ENCODE results near the gene TMEM59L. TPM values are rescaled to one million over a fixed set of nuclear protein-coding genes. Genes with fewer than 3 reads are reported as not detected.

TMEM59L gene
- total RNA-seq, 2 donors from 2014 or later: 3.2 to 6.5 TPM

- ATAC-seq (ENCODE audit: insufficient number of reproducible peaks, low FRiP score, low read depth): no peak
- H3K9me3 ChIP-seq: no peaks in the 10 kb centered on the region
- H3K4me1 ChIP-seq (ENCODE audit: control insufficient read depth in 1 of 2, low read depth in 2 of 2): peaks cover 5 to 45% of the 10 kb centered on the region in 2 donors
- H3K36me3 ChIP-seq: peaks cover 29% of the 10 kb centered on the region
- no peak overlapping the region for H3K4me3 ChIP-seq
- H3K27ac ChIP-seq: no peak overlapping the region
- H3K27me3 ChIP-seq (replicated peaks; ENCODE audit: insufficient read depth): no peaks in the 10 kb centered on the region
- DNase-seq (ENCODE audit: low spot score): no peak
- TF ChIP-seq CTCF (IDR thresholded peaks at IDR 0.05): no peak
Measured at GRCh38 chr19:18668252-18668631, 55.6 kb downstream of the TMEM59L start.

- peaks cover 29% of the 10 kb centered on the region for H3K36me3 ChIP-seq
- H3K27ac ChIP-seq: no peak overlapping the region
- peaks cover 0 to 42% of the 10 kb centered on the region in 2 donors for H3K4me1 ChIP-seq (ENCODE audit: control insufficient read depth in 1 of 2, low read depth in 2 of 2)
- H3K4me3 ChIP-seq: no peak overlapping the region
- H3K27me3 ChIP-seq (replicated peaks; ENCODE audit: insufficient read depth): no peaks in the 10 kb centered on the region
- no peak for TF ChIP-seq CTCF (IDR thresholded peaks at IDR 0.05)
- DNase-seq (ENCODE audit: low spot score) (no peak), ATAC-seq (ENCODE audit: insufficient number of reproducible peaks, low FRiP score, low read depth) (no peak)
- H3K9me3 ChIP-seq: no peaks in the 10 kb centered on the region
Measured at GRCh38 chr19:18668744-18669523, 56.3 kb downstream of the TMEM59L start.

- Histone ChIP-seq H3K36me3 (peaks cover 29% of the 10 kb centered on the region), H3K9me3 (no peaks in the 10 kb centered on the region), H3K27ac (no peak overlapping the region), H3K27me3 (replicated peaks; ENCODE audit: insufficient read depth) (no peaks in the 10 kb centered on the region), H3K4me1 (ENCODE audit: control insufficient read depth in 1 of 2, low read depth in 2 of 2) (peaks cover 0 to 42% of the 10 kb centered on the region in 2 donors), H3K4me3 (no peak overlapping the region)
- ATAC-seq (ENCODE audit: insufficient number of reproducible peaks, low FRiP score, low read depth) (no peak), DNase-seq (ENCODE audit: low spot score) (no peak)
- no peak for TF ChIP-seq CTCF (IDR thresholded peaks at IDR 0.05)
Measured at GRCh38 chr19:18669524-18669817, 56.8 kb downstream of the TMEM59L start.

GRCh38 chr19:18669883-18670282 is 57.2 kb downstream of the TMEM59L start:
- Histone ChIP-seq H3K4me3 (no peak overlapping the region), H3K4me1 (ENCODE audit: control insufficient read depth in 1 of 2, low read depth in 2 of 2) (peaks cover 0 to 42% of the 10 kb centered on the region in 2 donors), H3K36me3 (peaks cover 29% of the 10 kb centered on the region), H3K27me3 (replicated peaks; ENCODE audit: insufficient read depth) (no peaks in the 10 kb centered on the region), H3K27ac (no peak overlapping the region), H3K9me3 (no peaks in the 10 kb centered on the region)
- TF ChIP-seq CTCF (IDR thresholded peaks at IDR 0.05): no peak
- no peak for ATAC-seq (ENCODE audit: insufficient number of reproducible peaks, low FRiP score, low read depth)
- DNase-seq (ENCODE audit: low spot score): no peak

- DNase-seq (ENCODE audit: low spot score): no peak
- peaks cover 28% of the 10 kb centered on the region for H3K36me3 ChIP-seq
- H3K27me3 ChIP-seq (replicated peaks; ENCODE audit: insufficient read depth): no peaks in the 10 kb centered on the region
- no peak overlapping the region for H3K4me3 ChIP-seq
- no peak overlapping the region for H3K27ac ChIP-seq
- no peak for ATAC-seq (ENCODE audit: insufficient number of reproducible peaks, low FRiP score, low read depth)
- H3K9me3 ChIP-seq: no peaks in the 10 kb centered on the region
- H3K4me1 ChIP-seq (ENCODE audit: control insufficient read depth in 1 of 2, low read depth in 2 of 2): peaks cover 0 to 39% of the 10 kb centered on the region in 2 donors
- TF ChIP-seq CTCF (IDR thresholded peaks at IDR 0.05): no peak
Measured at GRCh38 chr19:18670312-18670711, 57.6 kb downstream of the TMEM59L start.

Other genes with a start within 250 kb of the TMEM59L start
- gene GDF15, start 226.7 kb upstream of the TMEM59L start, total RNA-seq: 10 to 100 TPM in 1 of 2 donors, 1 to 10 TPM in 1; 2.3 to 25.5 TPM
- 10 to 100 TPM; 18.7 to 30.3 TPM for gene LRRC25, start 215.2 kb upstream of the TMEM59L start, total RNA-seq
- 10 to 100 TPM; 87.7 to 94.9 TPM for gene SSBP4, start 193.5 kb upstream of the TMEM59L start, total RNA-seq
- gene ISYNA1, start 174.7 kb upstream of the TMEM59L start, total RNA-seq: 100 to 1,000 TPM in 1 of 2 donors, 10 to 100 TPM in 1; 60.9 to 143 TPM
- gene ELL, start 90.8 kb upstream of the TMEM59L start, total RNA-seq: 10 to 100 TPM; 28.3 to 35.0 TPM
- gene FKBP8, start 69.3 kb upstream of the TMEM59L start, total RNA-seq: 100 to 1,000 TPM; 237 to 446 TPM
- gene KXD1, start 55.0 kb upstream of the TMEM59L start, total RNA-seq: 100 to 1,000 TPM in 1 of 2 donors, 10 to 100 TPM in 1; 99.6 to 174 TPM
- gene UBA52, start 41.0 kb upstream of the TMEM59L start, total RNA-seq: 100 to 1,000 TPM; 306 to 438 TPM
- gene REX1BD, start 24.1 kb upstream of the TMEM59L start, total RNA-seq: 10 to 100 TPM; 36.3 to 66.6 TPM
- gene CRLF1, start 6.1 kb upstream of the TMEM59L start, total RNA-seq: 1,000 to 10,000 TPM in 1 of 2 donors, 10 to 100 TPM in 1; 85.9 to 1,063 TPM
- 10 to 100 TPM; 11.2 to 24.5 TPM for gene KLHL26, start 24.2 kb downstream of the TMEM59L start, total RNA-seq
- gene CRTC1, start 70.8 kb downstream of the TMEM59L start, total RNA-seq: 10 to 100 TPM in 1 of 2 donors, 1 to 10 TPM in 1; 8.7 to 11.2 TPM
- 10 to 100 TPM; 16.9 to 29.8 TPM for gene COMP, start 178.4 kb downstream of the TMEM59L start, total RNA-seq
- 10 to 100 TPM; 56.5 to 95.2 TPM for gene UPF1, start 219.1 kb downstream of the TMEM59L start, total RNA-seq

Data from thoracic aorta (tissue), 2 donors.